GM19193 (cell line): ENCODE measurements around the gene PTTG1.

ENCODE experiments used
- POLR2A ChIP-seq: IDR thresholded peaks from 4 replicates; pipeline ENCODE4 v1.6.1; 2011; ENCODE audit not compliant: insufficient read depth, insufficient read length; ENCODE audit errors: extremely low read depth

PTTG1 gene

GRCh38 chr5:160470437-160471361 lies 49.0 kb downstream of the PTTG1 start:
- peak; percentile 40 for TF ChIP-seq POLR2A

DNA sequence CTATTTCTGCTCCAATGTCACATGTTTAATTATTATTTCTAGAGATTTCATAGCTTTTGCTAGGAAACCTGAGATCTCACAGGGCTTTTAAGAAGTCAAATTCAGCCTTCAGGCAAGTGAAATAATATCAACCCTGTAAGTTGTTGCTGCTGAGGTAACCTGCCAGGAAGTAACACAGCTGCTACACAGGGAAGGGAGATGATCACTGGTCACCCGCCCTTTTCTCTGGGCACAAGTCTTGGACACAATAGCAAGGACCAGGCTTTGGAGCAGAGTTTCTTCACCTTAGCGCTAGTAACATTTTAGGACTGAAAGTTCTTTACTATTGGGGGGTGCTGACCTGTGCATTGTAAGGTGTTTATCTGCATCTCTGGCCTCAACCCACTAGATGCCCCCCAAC lies 50.1 kb downstream of the PTTG1 start:
- no peak for TF ChIP-seq POLR2A

GRCh38 chr5:160472482-160472881 lies 50.8 kb downstream of the PTTG1 start:
- TF ChIP-seq POLR2A = no peak

DNA sequence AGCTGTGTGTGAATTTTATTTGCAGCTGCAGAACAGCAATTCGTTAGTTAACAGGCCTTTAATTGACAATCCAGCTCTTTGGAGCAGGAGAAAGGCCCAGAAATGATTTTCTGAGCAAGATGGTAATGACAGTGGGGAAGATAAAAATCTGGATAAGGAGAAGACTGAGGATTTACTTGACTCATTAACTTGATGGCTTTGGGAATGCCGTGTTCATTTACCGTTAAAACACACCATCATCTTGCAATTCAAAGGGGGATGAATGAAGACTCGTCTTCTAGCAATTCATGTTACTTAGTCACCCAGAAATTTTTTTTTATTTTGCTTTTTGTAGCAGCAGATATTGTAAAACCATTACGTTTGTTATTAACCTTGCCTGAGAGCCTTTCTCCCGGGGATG lies 52.0 kb downstream of the PTTG1 start:
- no peak for TF ChIP-seq POLR2A

DNA sequence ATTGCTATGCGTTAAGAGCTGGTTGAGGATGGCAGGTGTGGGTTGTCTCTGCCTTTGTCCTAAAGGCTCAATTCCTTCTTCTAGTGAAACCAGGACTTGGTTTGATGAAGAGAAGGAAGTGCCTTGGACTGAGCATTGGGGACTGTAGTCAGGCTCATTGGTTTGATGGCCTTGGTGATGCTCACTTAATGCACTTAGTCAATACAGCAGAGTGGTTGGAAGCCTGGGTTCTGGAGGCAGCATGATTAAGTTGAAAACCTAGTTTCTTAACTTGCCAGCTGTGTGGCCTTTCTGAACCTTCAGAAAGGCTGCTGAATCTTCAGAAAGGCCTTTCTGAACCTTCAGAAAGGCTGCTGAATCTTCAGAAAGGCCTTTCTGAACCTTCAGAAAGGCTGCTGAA lies 52.4 kb downstream of the PTTG1 start:
- no peak for TF ChIP-seq POLR2A

DNA sequence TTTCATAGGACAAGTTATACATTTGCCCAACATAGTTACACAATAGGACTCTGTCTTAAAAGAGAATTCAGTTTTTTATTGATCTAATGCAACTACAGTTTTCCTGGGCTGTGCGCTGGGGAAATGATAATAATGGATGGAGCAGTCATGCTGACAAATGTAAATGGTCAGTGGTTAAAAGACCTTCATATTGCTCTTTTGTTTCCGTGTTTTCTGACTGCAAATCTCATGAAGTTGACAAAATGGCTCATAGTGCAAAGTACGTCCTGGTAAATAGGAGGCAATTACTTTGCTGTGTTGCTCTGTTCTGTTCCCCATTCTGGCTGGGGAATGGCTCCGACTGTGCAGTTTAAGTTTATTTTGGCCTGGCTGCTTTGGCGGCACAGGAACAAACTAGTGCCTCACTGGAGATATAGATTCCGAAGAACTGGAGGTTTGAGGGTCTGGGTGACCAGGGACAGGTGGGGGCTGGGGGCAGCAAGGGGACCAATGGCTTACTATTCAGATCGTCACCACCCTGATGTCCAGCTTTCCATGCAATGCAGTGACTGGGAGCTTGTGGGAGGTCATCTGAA lies 54.3 kb downstream of the PTTG1 start:
- TF ChIP-seq POLR2A = no peak

- no peak for TF ChIP-seq POLR2A
Observed at GRCh38 chr5:160477266-160477970, 55.8 kb downstream of the PTTG1 start.

DNA sequence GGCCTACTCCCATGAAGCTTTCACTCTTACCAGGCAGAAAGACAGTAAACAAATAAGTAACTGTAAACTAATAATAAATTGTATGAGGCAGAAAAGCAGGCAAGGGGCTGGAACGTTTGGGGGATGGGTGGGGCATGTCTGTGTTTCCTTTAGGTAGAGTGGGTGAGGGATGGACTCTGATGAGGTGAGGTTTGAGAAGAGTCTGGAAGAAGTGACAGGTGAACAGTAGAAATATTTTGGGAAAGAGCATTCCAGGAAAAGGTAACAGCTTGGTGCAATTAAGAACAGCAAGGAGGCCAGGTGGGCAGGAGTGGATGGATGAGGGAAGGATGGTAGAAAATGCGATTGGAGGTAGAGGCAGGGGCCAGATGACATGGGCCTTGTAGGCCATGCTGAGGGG lies 56.5 kb downstream of the PTTG1 start:
- no peak for TF ChIP-seq POLR2A
